Astrocyte (in vitro differentiated cells and primary cell): ENCODE measurements around the gene AGBL4.

Source experiments
- EZH2 ChIP-seq: IDR thresholded peaks from 2 replicates; pipeline ENCODE4 v1.6.1; 2012; ENCODE audit warnings: mild to moderate bottlenecking, low read length, inconsistent platforms; ENCODE audit not compliant: insufficient read depth
- TF ChIP-seq, protein P1 (sequence below): IDR thresholded peaks from 2 replicates; pipeline ENCODE4 v1.5.1; 2011; ENCODE audit warnings: low read depth, mild to moderate bottlenecking, inconsistent platforms, low read length, moderate library complexity; ENCODE audit not compliant: insufficient read depth

DNA sequence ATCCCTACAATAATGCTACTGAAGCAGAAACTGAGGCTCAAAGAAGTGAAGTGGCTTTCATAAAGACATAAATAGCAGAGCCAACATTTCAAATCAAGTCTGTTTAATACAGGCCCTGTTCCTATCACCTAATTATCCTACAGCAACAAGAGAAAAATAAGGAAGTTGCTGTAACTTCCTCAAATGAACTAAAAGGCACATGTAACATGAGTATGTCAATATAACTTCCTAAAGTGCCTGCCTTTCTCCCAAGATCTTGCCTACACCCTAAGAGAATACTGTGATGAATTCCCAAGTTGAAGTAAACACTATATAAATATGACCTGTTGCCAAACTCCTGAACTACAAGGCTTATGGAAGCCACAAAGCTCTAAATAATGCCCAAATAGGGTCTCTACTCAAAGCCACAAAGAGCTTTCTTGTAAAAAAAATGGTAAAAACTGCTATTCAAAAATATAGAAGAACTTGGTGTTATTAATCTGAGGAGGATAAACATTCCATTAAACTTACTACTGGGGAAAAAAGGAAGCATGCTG is 1255.7 kb downstream of the AGBL4 start:
- TF ChIP-seq, protein P1, sequence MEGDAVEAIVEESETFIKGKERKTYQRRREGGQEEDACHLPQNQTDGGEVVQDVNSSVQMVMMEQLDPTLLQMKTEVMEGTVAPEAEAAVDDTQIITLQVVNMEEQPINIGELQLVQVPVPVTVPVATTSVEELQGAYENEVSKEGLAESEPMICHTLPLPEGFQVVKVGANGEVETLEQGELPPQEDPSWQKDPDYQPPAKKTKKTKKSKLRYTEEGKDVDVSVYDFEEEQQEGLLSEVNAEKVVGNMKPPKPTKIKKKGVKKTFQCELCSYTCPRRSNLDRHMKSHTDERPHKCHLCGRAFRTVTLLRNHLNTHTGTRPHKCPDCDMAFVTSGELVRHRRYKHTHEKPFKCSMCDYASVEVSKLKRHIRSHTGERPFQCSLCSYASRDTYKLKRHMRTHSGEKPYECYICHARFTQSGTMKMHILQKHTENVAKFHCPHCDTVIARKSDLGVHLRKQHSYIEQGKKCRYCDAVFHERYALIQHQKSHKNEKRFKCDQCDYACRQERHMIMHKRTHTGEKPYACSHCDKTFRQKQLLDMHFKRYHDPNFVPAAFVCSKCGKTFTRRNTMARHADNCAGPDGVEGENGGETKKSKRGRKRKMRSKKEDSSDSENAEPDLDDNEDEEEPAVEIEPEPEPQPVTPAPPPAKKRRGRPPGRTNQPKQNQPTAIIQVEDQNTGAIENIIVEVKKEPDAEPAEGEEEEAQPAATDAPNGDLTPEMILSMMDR, result no peak
- no peak for TF ChIP-seq EZH2
